BJ (cell line): ENCODE data around the gene ARHGAP12. TPM values are rescaled to one million over a fixed set of nuclear protein-coding genes. Genes with fewer than 3 reads are reported as not detected.

Experiments used
- CTCF ChIA-PET: fragments of 350-600 bp; formaldehyde crosslinking; extraction: SDS; loops from one replicate; lab custom pipeline; 2021; ENCODE audit warnings: antibody characterized with exemption, inconsistent platforms; lab: Yijun Ruan, JAX
- POLR2A ChIA-PET: fragments of 300-600 bp; sonication (Branson Sonifier 250); formaldehyde crosslinking; extraction: SDS; loops from one replicate; lab custom pipeline; 2021; ENCODE audit warnings: antibody characterized with exemption; lab: Charles Lee
- DNase-seq: peaks from one replicate; pipeline ENCODE4 v3.0.0-alpha.2; 2011; ENCODE audit warnings: low read depth
- H3K27me3 ChIP-seq: 2 replicates; pipeline ENCODE4 v1.6.0; 2011; ENCODE audit warnings: low read length; ENCODE audit not compliant: control insufficient read depth, insufficient read depth
- H3K36me3 ChIP-seq: 2 replicates; pipeline ENCODE4 v1.5.1; 2011; ENCODE audit warnings: low read length; ENCODE audit not compliant: control insufficient read depth, insufficient read depth
- H3K4me3 ChIP-seq: 2 replicates; pipeline ENCODE4 v1.5.1; 2011; ENCODE audit warnings: low read depth, mild to moderate bottlenecking, control low read depth, low read length
- polyA plus RNA-seq: library from polyadenylated mRNA; depleted of rRNA; stranded (reverse); fragments of >200 nt; gene quantifications from 2 replicates; pipeline ENCODE4 v1.2.3, GENCODE V29; 2011
- TF ChIP-seq, protein P1 (sequence below): IDR thresholded peaks from 2 replicates; pipeline ENCODE4 v1.5.1; 2011; ENCODE audit warnings: low read depth, mild to moderate bottlenecking, control low read depth, inconsistent platforms, low read length, moderate library complexity; ENCODE audit not compliant: insufficient read depth

The ARHGAP12 gene
- polyA plus RNA-seq, 1 experiment = 7.5 TPM

DNA sequence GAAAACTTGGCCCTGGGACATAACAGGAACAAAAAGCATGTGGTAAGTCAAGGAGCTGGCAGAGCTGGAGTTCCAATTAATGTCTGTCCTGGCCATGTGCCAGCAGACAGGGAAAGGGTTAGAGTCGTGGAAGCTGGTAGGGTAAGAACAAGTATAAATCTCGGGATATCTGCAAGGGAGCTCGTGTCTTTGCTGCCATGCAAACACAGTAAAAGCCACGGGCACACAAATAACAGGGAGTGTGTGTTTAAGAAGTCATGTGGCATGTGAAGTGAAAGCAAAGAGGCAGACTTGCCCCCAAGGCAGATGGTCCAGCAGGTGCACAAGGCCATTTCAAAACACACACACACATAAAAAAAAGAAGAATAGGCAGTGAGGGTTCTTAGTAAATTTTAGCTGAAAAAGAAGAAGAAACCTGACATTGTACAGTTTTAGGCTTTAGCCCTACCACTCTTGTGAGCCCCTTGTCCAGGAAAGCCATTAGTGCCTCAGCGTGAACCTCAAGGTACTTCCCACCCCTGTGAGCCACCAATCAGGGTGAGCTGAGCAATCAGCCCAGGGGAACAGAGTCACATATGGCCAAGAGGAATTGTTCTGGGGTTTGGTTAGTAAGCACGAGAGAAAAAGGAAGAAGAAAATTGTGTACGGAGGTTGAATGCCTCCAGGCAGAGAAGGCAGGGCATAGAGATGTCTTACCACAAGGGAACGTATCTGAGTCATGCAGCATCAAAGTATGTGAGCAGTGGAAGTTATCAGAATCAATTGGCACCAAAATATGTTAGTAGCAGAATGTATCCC is 32.8 kb upstream of the ARHGAP12 start:
- DNase-seq = peak; percentile 56
- TF ChIP-seq, protein P1, sequence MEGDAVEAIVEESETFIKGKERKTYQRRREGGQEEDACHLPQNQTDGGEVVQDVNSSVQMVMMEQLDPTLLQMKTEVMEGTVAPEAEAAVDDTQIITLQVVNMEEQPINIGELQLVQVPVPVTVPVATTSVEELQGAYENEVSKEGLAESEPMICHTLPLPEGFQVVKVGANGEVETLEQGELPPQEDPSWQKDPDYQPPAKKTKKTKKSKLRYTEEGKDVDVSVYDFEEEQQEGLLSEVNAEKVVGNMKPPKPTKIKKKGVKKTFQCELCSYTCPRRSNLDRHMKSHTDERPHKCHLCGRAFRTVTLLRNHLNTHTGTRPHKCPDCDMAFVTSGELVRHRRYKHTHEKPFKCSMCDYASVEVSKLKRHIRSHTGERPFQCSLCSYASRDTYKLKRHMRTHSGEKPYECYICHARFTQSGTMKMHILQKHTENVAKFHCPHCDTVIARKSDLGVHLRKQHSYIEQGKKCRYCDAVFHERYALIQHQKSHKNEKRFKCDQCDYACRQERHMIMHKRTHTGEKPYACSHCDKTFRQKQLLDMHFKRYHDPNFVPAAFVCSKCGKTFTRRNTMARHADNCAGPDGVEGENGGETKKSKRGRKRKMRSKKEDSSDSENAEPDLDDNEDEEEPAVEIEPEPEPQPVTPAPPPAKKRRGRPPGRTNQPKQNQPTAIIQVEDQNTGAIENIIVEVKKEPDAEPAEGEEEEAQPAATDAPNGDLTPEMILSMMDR = no peak
- ChIA-PET CTCF (interaction anchor here (0.7 kb wide), 1 partner anchor 23 kb away, joined by 3 read pairs; no protein-coding TSS in a partner anchor), POLR2A (no interaction called here)
- no peaks in the 10 kb centered on the region for H3K36me3 ChIP-seq
- H3K27me3 ChIP-seq = no peaks in the 10 kb centered on the region
- H3K4me3 ChIP-seq = no peak overlapping the region

DNA sequence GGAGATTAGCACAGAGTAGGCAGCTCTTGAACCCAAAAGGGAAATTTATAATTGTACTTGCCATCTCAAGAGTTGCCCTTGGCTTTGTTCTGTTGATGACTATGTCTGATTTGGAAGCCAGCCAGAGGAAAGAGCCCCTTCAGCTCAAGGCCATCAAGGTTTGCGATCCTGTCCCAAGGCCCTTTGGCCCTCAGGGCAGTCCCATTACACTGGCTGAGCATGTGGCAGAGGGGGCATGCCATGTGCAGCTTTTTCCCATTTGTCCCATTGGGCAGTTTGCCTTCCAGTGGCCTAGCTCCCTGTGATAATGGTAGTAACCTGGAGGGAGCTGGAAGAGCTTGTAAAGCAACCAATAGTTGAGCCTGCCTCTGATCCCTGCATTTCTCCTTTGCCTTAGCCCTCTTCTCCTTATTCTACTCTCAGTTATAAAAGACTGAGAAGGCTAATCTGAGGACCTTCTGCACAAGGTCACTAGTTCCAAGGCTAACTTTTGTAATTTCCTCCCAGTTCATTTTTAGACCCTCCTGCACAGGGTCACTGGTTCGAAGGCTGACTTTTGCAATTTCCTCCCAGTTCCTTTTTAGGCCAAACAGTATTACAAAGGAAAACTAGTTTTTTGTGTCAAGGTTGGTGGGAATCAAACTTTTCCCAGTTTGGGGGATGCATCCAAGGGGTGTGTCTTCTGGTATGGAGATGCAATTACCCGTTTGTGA is 31.0 kb upstream of the ARHGAP12 start:
- no peak for DNase-seq
- TF ChIP-seq, protein P1 = no peak
- Histone ChIP-seq H3K4me3 (no peak overlapping the region), H3K36me3 (no peaks in the 10 kb centered on the region), H3K27me3 (no peaks in the 10 kb centered on the region)
- ChIA-PET CTCF (interaction anchor here (0.6 to 1.2 kb wide), 3 partner anchors 13 to 1289 kb away, joined by 3 to 5 read pairs (median 4); no protein-coding TSS in a partner anchor), POLR2A (no interaction called here)

DNA sequence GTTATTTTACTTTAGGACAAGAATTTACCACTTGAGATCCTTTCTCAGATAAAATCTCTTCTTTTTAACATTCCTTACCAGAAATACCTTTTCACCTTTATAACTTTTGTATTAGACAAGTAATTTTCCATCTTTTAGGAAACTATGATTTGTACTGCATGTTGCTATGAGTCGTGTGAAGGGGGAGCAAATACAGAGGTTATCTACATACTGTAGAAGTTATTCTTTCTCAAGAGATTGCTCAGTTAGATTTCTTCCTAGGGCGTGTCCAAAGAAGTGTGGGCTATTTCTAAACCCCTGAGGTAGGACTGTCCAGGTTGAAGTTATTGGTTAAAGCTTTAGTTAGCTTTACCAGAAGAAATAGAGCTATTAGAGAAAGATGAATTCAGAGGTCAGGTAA is 30.2 kb upstream of the ARHGAP12 start:
- TF ChIP-seq, protein P1 = no peak
- POLR2A ChIA-PET = no interaction called here

DNA sequence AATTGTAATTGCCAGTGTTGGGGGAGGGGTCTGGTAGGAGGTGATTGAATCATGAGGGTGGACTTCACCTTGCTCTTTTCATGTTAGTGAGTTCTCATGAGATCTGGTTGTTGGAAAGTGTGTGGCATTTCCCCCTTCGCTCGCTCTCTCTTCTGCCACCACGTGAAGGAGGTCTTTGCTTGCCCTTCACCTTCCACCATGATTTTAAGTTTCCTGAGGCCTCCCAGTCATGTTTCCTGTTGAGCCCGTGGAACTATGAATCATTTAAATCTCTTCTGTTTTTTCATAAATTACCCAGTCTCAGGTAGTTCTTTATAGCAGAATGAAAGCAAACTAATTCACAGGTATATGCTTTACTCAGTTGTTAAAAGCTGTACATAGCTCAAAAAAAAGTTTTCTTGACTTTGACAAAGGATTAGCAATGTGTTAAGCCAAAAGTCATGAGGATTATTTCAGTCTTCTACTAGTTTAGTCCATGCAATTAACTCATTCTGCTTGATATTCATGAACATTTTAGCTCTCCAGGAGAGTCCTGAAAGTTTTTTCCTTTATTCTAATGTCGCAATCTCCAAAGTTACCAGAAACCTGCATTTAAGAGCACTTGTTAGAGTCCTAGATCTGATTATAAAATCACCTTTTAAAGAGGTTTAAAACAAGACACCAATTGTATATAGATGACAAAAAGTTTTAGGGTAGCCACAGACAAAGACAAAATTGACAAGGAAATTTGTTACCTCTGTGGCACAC is 27.7 kb upstream of the ARHGAP12 start:
- no peaks in the 10 kb centered on the region for H3K36me3 ChIP-seq
- TF ChIP-seq, protein P1 = no peak
- H3K27me3 ChIP-seq = no peaks in the 10 kb centered on the region
- ChIA-PET POLR2A (no interaction called here), CTCF (no interaction called here)
- no peak overlapping the region for H3K4me3 ChIP-seq
- no peak for DNase-seq

More for the DNA sequence above, 30.2 kb upstream of the ARHGAP12 start:
- no peaks in the 10 kb centered on the region for H3K36me3 ChIP-seq
- no peak for DNase-seq
- CTCF ChIA-PET = interaction anchor here (0.6 to 1.6 kb wide), 3 partner anchors 13 to 1288 kb away, joined by 3 to 4 read pairs (median 3); no protein-coding TSS in a partner anchor
- H3K27me3 ChIP-seq = no peaks in the 10 kb centered on the region
- H3K4me3 ChIP-seq = no peak overlapping the region
